HG03442 (cell line): Measurements from ENCODE around the gene DENND4A.
"Not testable (repeated sequence)": the region's sequence is repeated elsewhere in the genome, so short reads cannot be mapped to it uniquely, and the experiment has no call there.

Source experiments
- ATAC-seq: cut with Tn5 transposase; IDR thresholded peaks from one replicate; pipeline ENCODE4 v1.9.1; 2021; ENCODE audit warnings: mild to moderate bottlenecking, moderate library complexity; ENCODE audit not compliant: unreplicated experiment

DENND4A gene

DNA sequence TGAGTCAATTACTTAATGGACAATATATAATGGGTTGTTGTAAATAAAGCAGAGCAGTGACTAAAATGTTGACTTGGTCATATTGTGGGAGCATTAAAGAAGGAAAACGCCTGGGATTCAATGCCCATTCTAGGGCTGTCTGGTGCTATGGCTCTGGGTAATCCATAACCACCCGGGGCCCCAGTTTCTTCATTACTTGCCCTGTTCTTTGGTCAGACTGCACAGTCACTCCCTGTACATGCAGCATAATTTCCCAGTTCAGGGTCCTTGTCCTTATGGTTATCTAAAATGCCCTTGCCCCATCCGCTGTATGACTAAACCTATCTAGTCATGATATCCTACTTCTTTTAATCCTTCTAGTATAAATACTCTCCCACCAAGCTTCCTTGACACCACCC, 27.5 kb upstream of the DENND4A start:
- ATAC-seq = no peak

GRCh38 chr15:65818927-65819562, 27.0 kb upstream of the DENND4A start:
- peak; percentile 65 for ATAC-seq

GRCh38 chr15:65816441-65816840, 24.3 kb upstream of the DENND4A start:
- no peak for ATAC-seq

- ATAC-seq = not testable (repeated sequence)
These were observed 23.9 kb upstream of the DENND4A start for GRCh38 chr15:65816008-65816407.

DNA sequence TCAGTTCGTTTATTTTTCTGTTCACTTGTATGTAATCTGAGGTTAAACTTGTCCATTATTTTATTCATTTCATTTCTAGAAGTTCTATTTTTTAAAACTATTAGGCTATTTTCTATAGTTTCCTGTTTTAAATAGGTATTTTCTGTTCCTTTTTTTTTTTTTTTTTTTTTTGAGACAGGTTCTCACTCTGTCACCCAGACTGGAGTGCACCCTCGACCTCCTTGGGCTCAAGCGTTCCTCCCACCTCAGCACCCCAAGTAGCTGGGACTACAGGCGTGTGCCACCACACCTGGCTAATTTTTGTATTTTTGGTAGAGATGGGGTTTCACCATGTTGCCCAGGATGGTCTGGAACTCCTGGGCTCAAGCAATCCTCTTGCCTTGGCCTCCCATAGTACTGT, 22.2 kb upstream of the DENND4A start:
- ATAC-seq = not testable (repeated sequence)

GRCh38 chr15:65812916-65813315, 20.8 kb upstream of the DENND4A start:
- no peak for ATAC-seq

DNA sequence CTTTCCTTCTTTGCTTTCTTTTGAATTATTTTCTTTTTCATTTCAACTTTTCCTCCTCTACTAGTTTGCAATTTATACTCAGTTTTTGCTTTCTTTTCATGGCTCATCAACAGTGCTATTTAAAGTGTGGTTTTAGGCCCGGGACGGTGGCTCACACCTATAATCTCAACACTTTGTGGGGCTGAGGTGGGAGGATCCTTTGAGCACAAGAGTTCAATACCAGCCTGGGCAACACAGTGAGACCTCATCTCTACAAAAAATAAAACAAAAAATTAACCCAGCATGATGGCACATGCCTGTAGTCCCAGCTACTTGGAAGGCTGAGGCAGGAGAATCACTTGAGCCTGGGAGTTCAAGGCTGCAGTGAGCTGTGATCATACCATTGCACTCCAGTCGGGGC, 20.4 kb upstream of the DENND4A start:
- no peak for ATAC-seq

DNA sequence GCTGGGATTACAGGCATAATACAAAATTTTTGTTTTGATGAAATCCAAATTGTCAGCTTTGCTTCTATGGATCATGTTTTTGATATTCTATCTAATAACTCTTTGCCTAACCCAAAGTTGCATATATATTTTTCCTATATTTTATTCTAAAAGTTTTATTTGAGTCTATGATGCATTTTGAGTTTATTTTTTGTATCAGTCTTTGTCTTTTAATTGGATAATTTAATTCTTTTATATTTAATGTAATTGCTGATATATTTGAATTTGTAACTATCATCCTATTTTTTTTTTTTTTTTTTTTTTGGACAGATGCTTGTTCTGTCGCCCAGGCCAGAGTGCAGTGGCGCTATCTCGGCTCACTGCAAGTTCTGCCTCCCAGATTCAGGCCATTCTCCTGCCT, 19.7 kb upstream of the DENND4A start:
- no peak for ATAC-seq

DNA sequence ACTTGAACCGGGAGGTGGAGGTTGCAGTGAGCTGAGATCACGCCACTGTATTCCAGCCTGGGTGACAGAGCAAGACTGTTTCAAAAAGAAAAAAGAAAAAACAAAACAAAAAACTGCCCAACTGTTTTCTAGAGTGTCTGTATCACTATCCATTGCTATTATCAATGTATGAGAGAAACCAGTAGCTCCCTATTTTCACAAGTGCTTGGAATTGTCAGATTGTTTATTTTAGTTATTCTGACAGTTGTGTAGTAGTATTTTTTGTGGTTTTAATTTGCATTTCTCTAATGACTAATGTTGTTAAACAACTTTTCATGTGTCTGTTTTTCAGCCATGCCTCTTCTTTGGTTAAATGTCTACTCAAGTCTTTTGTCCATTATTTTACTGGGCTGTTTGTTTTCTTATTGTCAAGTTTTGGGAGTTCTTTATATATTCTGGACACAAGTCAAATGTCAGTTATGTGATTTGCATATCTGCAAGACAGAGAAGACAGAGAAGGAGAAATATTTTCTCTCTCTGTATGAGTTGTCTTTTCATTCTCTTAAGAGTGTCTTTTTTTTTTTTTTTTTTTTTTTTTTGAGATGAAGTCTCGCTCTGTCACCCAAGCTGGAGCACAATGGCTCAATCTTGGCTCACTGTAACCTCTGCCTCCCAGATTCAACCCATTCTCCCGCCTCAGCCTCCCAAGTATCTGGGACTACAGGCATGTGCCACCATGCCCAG, 19.1 kb upstream of the DENND4A start:
- ATAC-seq = not testable (repeated sequence)

- no peak for ATAC-seq
These were observed 14.3 kb upstream of the DENND4A start for GRCh38 chr15:65806397-65806796.

GRCh38 chr15:65805019-65805745, 13.1 kb upstream of the DENND4A start:
- ATAC-seq = no peak

GRCh38 chr15:65804252-65804931, 12.3 kb upstream of the DENND4A start:
- no peak for ATAC-seq

DNA sequence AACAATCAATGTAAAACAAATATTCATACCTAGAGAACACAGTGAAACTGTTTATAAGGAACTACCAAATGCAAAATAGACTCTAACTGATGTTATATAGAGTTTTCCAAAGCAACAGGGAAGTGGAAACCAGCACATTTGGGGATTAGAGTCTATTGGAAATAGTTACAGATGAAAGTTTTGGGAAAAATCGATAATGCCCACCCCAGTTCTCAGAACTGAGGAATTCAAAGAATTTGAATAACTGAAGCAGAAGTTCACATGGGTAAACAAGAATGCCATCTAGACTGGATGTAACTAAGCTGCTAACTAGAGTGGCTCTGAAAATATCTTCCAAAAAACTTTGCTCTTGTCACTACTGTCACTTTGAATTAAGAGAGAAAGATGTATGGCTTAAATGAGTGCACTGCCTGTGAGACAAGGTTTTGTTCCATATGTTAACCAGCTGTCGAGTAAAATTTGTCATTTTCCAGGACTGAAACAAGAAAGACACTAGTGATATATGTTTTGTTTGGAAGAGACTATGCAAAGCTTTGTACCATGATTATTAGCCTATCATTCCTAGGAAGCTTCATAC, 9.2 kb upstream of the DENND4A start:
- no peak for ATAC-seq

- no peak for ATAC-seq
These were observed 4.6 kb upstream of the DENND4A start for GRCh38 chr15:65796610-65797078.

GRCh38 chr15:65795663-65796216, 3.6 kb upstream of the DENND4A start:
- no peak for ATAC-seq

GRCh38 chr15:65793818-65794104, 1.7 kb upstream of the DENND4A start:
- no peak for ATAC-seq

DNA sequence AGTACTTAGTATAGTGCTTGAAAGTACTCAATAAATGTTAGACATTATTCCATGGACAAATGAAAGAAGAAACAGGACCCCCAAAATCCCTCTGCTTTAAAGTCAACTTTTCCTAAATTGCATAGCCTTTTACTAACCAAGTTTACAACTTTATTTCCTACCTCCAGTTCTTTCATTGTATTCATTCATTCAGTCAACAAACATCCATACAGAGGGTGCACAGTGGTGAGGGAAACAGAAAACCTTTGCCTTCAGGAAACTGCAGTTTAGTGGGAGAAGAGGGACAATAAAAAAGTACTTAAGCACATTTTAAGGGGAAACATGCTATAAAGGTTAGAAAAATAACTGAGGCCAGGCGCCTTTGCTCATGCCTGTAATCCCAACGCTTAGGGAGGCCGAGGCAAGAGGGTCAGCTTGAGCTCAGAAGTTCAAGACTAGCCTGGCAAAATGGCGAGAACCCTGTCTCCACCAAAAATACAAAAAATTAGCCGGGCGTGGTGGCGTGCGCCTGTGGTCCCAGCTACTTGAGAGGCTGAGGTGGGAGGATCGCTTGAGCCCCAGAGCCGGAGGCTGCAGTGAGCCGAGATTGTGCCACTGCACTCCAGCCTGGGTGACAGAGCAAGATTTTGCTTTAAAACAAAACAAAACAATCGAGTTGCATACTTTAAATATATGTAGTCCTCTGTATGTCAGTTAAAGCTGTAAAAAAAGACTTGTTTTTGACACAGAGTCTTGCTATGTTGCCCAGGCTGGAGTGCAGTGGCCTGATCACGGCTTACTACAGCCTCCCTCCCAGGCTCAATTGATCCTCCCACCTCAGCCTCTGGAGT, 1.1 kb upstream of the DENND4A start:
- ATAC-seq = no peak

- no peak for ATAC-seq
These were observed 557 bp downstream of the DENND4A start for GRCh38 chr15:65791335-65792137.

DNA sequence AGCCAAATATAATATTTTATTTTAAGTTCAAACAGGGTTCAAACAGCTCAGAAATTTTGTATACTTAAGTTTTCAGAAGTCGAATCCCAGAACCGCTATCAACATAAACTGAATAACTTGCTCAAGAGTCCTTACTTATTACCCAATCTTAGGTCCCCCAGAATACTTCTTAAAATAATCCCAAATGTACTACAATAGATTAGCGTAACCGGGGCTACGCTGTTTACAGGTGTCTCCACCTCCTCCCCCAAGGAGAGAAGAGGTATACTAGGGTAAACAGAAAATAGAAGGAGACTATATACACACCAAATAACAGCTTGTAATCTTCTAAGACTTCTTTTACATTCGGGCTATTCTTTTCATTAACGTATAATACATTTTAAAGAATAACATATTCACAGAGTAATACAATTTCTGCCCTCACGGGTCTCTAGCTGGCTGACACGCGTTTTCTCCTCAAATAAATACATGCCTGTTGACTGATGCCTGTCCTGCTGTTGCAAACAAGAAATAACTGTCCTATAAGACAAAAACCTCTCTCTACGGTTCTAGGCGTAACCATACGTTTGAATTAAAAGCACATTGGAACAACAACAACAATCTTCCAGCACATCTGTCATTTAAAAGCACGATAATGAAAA, 1.3 kb downstream of the DENND4A start:
- ATAC-seq = no peak
